GM21529 (cell line): ENCODE data around the gene MROH7.

Experiments used
- ATAC-seq: cut with Tn5 transposase; IDR thresholded peaks from one replicate; pipeline ENCODE4 v1.9.1; 2021; ENCODE audit not compliant: unreplicated experiment

The MROH7 gene

DNA sequence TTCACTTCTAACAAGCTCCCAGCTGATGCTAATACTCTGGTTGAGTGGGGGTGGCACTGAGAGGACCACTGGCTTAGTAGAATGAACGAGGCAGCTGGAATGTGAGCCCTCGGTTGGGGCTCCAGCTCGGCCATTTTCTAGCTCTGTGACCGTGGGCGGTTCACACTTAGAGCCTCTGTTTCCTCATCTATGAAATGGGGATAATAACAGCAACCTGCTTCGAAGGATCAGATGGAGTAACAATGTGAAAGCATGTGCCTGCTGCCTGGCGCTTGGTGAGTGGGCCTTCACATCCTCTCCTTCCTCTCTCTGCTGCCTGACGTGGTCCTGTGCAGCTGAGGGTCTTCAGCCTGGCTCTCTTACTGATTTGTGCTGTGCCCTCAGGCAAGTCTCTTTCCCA, 53.2 kb downstream of the MROH7 start:
- ATAC-seq = no peak

DNA sequence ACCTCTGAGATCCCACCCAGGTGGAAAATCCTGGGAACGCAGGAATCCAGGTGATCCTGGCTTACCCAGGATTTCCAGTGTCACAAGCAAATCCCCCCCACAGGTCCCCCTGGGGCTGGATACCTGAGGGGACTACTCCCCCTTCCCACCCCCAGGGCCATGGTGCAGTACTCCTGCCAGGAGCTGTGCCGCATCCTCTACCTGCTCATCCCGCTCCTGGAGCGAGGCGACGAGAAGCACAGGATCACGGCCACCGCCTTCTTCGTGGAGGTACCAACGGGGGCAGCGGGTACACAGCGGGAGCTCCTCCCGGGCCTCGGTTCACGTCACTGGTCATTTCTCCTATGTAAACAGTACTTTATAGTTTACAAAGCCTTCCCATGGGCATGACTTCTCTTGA, 53.6 kb downstream of the MROH7 start:
- ATAC-seq = no peak

DNA sequence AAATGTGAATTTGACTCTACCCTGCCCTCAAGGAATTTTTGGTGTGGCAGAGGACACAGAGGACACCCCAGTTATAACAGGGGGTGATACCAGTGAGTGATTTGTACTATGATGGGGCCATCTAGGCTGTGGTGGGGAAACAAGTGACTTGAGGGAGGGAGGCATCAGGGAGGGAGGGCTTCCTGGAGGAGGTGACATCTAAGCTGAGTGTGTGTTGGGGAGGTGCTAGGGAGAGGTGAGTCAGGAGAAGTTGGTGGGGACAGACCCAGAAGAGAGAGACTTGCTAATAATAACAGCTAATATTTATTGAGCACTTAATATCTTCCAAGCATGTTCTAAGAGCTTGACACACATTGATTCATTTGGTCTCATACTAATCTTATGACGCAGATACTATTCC, 54.2 kb downstream of the MROH7 start:
- no peak for ATAC-seq

DNA sequence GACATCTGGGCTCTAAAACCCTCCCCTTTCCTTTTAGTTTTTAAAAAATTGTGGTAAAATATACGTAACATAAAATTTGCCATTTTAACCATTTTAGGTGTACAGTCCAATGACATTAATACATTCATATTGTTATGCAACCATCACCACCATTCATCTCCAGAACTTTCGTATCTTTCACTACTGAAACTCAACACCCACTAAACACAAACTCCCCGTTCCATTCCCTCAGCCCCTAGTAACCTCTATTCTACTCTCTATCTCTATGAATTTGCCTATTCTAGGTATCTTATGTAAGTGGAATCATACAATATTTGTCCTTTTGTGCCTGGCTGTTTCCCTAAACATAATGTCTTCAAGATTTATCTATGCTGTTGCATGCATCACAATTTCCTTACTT, 54.7 kb downstream of the MROH7 start:
- no peak for ATAC-seq

DNA sequence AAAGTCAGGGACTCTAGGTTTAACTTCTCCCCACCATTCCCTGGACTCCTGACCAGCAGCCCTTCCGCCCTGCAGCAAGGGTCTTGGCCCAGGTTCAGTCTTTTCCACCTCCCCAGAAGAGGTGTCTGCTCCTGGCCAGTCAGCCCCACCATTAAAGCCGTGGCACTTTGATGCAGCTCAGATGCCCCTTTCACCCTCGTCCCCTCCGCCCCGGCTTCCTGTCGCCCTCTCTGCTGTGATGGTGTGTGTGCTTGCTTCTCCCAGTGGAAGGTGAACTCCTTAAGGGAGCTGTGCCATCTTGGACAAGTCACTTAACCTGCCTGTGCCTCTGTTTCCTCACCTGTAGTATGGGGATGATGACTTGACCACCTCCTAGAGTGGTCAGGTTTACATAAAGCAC, 56.3 kb downstream of the MROH7 start:
- no peak for ATAC-seq

DNA sequence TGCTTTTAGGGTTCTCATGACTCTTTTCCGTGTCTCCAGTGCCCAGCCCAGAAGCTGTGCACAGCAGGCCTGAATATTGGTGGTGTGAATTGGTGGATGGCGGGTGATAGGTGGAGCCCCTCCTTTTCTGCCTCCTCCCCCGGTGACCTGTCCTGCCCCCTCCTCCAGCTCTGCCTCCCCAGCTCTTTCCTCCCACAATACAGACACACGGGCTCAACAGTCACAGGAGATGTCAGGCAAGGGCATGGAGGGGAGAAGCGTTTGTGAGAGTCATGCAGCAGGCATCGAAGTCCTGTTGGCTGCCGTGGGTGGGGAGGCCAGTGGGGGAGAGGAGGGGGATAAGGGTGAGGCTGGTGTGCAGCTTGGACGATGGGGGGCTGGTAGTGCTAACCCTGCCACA, 56.8 kb downstream of the MROH7 start:
- no peak for ATAC-seq

DNA sequence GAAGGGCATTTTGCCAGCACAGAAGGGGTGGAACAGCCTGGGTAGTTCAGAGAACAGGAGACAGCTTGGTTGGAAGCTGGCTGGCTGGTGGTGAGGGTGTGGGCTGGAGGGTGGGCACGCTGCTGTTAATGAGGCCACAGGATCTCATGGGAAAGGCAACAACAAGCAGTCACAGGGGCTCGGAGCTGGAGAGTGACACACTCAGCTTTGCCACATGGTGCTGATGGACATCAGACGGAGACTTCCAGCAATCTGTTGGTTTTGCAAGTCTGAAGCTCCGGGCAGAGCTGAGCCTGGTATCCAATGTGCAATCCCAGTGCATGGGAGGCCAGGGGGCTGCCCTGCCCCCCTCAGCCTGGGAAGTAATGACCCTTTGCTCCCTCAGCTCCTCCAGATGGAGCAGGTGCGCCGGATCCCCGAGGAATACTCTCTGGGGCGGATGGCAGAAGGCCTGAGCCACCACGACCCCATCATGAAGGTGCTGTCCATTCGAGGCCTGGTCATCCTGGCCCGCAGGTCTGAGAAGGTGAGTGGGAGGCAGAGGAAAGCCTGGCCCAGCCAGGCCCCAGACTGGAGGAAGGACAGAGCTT, 58.4 kb downstream of the MROH7 start:
- no peak for ATAC-seq

DNA sequence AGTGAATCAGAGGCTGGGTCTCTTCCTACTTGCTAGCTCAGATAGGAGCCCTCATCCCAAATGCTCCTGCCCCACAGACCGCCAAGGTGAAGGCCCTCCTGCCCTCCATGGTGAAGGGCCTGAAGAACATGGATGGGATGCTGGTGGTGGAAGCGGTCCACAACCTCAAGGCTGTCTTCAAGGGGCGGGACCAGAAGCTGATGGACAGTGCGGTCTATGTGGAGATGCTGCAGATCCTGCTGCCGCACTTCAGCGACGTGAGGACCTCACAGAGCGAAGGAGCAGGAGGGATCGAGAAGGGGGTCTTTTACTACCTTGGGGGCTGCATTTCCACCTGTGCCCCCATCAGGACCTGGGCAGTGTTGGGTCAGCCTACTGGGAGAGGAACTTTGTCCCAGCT, 59.5 kb downstream of the MROH7 start:
- no peak for ATAC-seq

DNA sequence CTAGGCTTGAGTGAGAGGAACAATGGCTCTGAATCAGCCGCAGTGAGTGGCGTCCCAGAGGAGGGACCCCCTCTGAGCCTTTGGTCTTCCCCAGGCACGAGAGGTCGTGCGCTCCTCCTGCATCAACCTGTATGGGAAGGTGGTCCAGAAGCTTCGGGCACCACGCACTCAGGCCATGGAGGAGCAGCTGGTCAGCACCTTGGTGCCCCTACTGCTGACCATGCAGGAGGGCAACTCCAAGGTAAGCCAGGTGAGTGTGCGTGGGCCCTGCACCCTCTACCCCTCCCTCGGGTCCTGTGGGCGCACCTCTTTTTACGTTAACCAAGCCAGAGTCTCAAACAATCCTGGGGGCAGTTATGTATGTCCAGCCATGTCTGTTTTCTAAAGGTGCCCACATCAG, 60.4 kb downstream of the MROH7 start:
- no peak for ATAC-seq

DNA sequence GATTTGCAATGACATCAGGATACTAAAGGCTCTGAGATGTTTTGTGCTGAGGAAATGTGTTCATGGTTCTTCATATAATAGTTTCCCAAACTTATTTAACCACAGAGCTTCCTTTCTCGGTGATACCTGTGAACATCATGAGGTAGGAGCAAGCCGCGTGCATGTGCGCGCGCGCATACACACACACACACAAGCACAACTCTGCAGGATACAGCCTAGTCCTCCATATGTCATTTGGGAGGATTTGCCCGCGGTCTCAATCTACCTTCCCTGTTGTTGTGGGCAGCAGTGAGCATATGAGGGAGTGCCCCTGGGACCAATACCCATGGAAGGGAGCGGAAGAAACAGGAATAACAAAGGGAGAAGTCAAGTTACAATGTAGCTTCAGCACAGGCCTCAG, 61.9 kb downstream of the MROH7 start:
- ATAC-seq = no peak

DNA sequence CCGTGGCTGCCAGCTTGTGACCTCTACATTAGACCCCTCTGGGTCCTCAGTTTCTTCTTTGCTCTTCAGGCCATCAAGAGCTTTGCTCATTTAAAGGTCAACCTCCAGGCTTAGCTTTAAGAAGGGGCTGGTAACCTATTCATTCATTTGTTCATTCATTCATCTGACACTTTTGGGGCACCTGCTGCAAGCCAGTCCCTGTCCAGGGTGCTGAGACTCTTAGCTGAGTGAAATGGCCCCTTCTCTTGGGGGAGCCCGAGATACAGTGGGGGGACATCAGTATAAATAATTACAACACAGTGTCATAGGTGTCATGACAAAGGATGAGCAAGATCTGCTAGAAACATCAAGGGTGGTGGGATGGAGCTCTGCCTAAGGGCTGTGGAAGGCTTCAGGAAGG, 63.6 kb downstream of the MROH7 start:
- ATAC-seq = no peak

DNA sequence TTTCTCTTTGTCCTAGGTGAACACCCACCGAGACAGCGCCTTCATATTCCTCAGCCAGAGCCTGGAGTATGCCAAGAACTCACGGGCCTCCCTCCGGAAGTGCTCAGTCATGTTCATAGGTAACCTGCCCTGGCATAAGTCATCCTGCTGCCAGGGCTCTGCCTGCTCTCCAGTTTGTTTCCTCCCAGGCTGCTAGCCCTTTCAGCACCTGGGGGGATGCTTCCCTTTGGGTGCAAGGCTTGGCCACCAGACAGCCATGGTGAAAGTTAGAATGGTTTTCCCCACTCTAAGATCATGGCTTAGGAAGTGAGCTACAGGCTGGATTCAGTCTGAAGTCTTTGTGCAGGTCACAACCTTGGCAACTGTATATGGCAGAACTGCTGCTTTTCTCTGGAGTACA, 64.8 kb downstream of the MROH7 start:
- ATAC-seq = no peak

DNA sequence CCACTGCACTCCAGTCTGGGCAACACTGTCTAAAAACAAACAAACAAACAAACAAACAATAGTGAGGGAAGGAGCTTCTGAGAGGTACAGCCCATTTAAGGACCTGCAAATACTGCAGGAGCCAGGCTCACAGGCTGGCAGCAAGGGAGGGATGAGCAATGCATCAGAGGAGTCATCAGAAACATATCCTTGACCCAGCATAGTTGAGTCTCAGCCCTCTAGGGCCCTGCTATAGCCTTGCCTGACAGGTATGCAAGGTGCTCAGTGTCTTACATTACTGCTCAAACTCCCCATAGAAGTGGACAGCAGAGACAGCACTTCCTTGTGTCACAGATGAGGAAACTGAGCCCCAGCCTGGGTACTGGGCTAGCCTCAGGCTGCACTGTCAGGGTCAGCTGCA, 66.8 kb downstream of the MROH7 start:
- no peak for ATAC-seq

DNA sequence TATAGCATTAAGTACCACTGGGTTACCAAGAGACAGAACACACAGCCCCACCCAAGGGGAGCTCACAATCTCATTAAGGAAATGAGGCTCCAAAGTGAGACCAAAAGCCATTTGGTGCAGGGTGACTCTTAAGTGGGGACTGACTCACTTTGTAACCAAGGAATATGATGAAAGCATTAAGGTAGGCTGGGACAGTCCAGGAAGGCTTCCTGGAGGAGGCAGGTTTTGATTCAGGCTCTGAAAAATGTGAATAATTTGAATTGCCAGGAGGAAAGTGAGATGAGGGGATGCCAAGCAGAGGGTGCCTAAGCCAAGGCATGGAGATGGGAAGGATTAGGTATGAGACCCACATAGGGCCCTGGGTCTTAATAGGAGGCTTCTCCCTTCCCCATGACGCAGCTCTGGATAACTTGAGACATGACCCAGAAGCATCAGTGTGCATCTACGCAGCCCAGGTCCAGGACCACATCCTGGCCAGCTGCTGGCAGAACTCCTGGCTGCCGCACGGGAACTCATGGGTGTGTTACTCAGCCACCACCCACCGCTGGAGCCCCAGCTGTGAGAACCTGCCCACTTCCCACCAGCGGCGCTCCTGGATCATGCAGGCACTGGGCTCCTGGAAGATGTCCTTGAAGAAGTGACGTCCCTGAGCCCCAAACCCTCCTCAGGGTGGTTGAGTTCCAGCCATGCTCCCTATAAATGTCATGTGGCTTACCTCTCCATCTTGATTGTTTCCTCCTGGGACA, 68.1 kb downstream of the MROH7 start:
- no peak for ATAC-seq

DNA sequence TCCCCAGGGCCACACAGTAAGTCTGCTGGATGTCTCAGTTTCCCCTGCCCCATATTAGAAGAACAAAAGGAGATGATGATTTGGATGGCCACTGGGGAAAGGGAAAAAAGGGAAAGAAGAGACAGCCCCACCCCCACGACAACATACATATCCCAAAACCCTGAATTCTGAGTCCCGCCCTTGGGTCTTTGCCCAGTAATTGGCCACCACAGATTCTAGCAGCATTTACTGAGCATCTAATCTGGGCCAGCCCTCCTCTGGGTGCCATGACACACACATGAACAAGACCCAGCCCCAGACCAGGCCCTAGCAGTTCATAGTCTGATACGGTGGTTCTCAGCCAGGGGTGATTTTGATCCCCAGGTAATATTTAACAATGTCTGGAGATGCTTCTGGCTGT, 68.8 kb downstream of the MROH7 start:
- ATAC-seq = no peak

DNA sequence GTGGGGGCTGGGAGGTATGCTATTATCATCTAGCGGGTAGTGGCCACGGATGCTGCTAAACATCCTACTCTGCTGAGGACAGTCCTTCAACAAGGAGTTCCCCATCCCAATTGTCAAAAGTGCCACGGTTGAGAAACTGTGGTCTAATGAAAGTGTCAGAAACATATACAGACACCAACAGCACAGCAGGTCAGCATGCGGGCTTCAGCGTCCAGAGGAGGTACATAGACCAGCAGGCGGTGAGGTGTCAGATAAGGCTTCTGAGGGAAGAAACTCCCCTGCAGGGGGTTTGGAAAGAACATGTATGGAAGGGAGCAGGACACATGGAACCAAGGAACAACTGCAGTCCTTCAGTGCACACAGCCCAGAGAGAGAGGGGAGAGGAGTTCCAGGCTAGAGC, 69.3 kb downstream of the MROH7 start:
- no peak for ATAC-seq

DNA sequence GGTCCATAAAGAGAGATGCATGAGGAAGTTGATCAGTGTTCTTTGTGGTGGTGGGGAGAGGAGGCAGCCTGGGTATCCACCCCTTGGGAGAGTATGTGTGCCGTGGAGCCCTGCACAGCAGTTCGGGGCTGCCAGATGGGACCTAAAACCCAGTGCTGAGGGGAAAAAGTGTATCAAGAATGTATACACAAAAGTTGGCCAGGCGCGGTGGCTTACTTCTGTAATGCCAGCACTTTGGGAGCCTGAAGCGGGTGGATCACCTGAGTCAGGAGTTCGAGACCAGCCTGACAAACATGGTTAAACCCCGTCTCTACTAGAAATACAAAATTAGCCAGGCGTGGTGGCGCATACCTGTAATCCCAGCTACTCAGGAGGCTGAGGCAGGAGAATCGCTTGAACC, 70.0 kb downstream of the MROH7 start:
- no peak for ATAC-seq

DNA sequence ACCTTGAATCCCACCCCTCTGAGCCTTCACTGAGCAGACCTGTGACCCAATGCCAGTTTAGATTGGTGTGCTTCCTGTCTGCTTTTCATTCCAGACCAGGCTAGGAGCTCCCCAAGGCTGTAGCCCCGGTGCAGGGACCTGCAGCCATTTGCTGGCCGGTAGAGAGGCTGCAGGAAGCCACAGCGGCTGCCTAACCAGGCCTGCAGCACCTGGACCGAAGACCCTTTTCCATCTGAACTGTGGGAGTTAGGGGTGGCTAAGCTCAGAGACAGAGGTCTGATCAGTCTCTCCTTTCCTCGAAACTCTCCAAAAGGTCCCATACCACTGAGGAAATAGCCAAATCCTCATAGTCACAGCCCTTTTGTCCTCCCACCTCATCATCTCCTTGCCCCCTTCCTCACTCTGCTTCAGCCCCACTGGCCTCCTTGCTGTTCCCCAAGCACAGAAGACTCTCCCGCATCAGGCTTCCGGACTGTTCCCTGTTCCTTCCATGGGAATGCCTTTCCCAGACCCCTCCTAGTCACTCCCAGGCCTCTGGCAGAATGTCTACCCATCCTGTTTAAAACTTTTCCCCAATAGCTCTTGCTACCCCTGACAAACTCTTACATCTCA, 73.4 kb downstream of the MROH7 start:
- ATAC-seq = no peak

DNA sequence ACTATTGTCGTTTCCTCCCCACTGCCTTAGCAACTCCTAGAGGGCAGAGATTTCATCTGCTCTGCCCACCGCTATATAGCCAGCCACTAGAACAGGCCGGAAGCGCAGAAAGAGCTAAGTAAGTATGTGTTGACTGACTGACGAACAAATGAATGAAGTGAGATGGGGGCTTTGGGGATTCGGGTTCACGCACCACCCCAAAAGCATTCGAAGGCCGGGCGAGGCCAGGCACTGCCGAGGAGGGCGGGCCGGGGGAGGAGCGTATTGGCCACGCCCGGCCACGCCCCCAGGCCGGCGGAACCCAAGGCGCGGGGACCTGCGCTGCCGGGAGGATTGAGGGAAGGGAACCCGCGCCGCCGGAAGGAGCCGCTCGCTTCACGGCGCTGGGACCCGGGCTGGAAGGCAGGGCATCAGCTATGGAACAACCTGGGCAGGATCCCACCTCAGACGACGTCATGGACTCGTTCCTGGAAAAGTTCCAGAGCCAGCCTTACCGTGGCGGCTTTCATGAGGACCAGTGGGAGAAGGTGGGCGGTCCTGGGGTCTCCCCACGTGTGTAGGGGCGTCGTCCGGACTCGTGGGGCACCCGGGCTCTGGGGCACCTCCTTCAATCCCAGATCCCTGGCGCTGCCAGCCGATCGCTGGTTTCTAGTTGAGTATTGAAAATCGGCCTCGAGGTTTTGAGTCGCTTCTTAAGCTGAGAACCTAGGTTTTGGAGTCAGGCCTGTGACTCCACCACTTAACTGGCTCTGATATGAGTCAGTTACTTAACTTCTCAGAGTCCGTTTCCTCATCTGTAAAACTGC, 74.1 kb downstream of the MROH7 start, which contains the start of gene TTC4:
Gene TTC4 (plus strand): TSS at position 369 of the 806 bp plus-strand sequence. CDS start 48 bp downstream, at position 417.
- ATAC-seq = peak; percentile 98

DNA sequence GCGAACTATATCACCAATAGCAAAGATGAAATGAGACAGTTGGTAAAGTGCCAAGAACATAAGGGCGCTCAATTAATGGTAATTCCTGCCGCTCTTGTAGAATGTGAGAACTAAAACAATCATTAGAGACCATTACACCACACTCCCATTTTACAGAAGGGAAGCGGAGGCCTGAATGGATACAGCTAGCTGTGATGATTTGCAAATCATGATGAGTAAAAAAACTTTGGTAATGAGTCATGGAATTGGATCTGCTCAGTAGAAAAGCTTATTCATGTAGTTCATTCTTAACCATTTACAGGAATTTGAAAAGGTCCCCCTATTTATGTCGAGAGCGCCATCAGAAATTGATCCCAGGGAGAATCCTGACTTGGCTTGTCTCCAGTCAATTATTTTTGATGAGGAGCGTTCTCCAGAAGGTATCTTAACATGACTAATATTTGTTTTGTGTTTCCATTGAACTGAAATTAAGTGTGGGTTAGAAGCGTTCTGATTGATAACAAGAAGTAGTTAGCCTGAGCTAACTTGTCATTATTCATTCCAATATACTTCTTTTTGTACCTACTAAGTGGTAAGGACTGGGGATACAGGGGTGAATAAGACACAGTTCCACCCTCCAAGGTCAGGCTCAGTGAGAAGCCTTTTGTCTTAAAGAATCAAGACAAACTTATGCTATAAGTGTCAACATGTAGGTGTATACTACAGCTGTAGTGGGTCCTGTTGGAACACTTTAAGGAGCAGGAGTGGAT, 74.9 kb downstream of the MROH7 start:
- no peak for ATAC-seq

DNA sequence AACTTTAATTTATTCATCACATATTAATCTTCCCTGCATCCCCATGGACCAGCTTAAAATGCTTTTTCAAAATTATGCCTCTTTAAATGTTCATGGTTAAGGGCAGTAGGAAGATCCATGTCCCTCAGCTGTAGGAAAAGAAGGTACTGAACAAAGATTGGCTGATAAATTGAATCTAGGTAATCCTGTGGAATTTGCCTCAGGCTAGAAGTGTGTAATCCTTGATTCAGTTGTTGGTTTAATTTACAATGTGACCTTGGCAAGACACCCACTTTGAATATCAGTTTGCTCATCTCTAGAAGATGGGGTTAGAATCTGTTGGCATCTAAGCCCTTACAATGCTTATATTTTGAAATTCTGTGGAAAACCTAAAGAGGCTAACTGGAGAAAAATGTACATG, 80.1 kb downstream of the MROH7 start:
- no peak for ATAC-seq
